Measurements from ENCODE around the gene GABRG2.

DNA sequence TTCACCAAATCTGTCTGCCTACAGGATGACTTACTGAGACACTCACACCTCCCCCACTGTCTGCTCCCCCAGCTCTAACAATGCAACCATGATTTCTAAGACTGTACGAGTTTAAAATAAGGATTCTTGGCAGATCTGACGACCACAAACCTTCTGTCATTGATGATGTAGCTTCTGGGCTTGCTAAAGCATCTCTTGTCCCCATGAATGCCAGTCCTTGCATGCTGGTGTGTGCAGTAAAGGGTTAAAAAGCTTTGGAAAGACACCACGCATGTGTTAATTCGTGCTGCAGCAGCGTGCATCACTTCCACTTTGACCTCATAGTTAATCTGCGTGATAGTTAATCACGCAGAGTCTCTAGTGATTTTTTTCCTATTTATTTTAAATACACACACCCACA is 411 bp upstream of the GABRG2 start:
- TF ChIP-seq CTCF (IDR thresholded peaks at IDR 0.05) = no peak
- no peak for TF ChIP-seq POLR2A (IDR thresholded peaks at IDR 0.05)
